Activated CD8-positive, alpha-beta T cell treated with anti-CD3 and anti-CD28 coated beads, Interleukin-2, amount 10 ng/mL, durations not matched to agents 7 days and 5 days (primary cell): ENCODE measurements around the gene DNLZ. TPM values are rescaled to one million over a fixed set of nuclear protein-coding genes. Genes with fewer than 3 reads are reported as not detected.

ENCODE experiments used
- ATAC-seq: fragments of 150-1000 bp; cut with Tn5 transposase; one replicate; pipeline ENCODE4 v1.10.0; 2021; ENCODE audit warnings: moderate library complexity
- CTCF ChIA-PET: fragments of 350-600 bp; sonication (Branson Sonifier 250); formaldehyde crosslinking; loops from one replicate; lab custom pipeline; 2021; ENCODE audit warnings: antibody characterized with exemption; lab: Charles Lee
- POLR2A ChIA-PET: fragments of 350-600 bp; sonication (Branson Sonifier 250); formaldehyde crosslinking; loops from one replicate; lab custom pipeline; 2021; ENCODE audit warnings: antibody characterized with exemption; lab: Charles Lee
- DNase-seq: peaks from one replicate; pipeline ENCODE4 v3.0.0-alpha.2; 2020
- H3K27ac Mint-ChIP-seq: one replicate; pipeline ENCODE4 v1.8.0; 2021; ENCODE audit warnings: mild to moderate bottlenecking, mixed read lengths
- H3K27me3 Mint-ChIP-seq: one replicate; pipeline ENCODE4 v1.8.0; 2021; ENCODE audit warnings: low read depth, mixed read lengths
- H3K36me3 Mint-ChIP-seq: one replicate; pipeline ENCODE4 v1.8.0; 2021; ENCODE audit warnings: low read depth, mixed read lengths
- H3K4me1 Mint-ChIP-seq: one replicate; pipeline ENCODE4 v1.8.0; 2021; ENCODE audit warnings: low read depth, mixed read lengths
- H3K4me3 Mint-ChIP-seq: one replicate; pipeline ENCODE4 v1.8.0; 2021; ENCODE audit warnings: mild to moderate bottlenecking, mixed read lengths
- H3K9me3 Mint-ChIP-seq: one replicate; pipeline ENCODE4 v1.8.0; 2022; ENCODE audit warnings: mixed read lengths; ENCODE audit not compliant: insufficient read depth
- total RNA-seq, 2 experiments: library from RNA; stranded (reverse); gene quantifications; one replicate each; pipeline ENCODE4 v1.2.3, GENCODE V29; 2021

The DNLZ gene
- total RNA-seq, 2 experiments from 2014 or later: 20.4 to 21.6 TPM

DNA sequence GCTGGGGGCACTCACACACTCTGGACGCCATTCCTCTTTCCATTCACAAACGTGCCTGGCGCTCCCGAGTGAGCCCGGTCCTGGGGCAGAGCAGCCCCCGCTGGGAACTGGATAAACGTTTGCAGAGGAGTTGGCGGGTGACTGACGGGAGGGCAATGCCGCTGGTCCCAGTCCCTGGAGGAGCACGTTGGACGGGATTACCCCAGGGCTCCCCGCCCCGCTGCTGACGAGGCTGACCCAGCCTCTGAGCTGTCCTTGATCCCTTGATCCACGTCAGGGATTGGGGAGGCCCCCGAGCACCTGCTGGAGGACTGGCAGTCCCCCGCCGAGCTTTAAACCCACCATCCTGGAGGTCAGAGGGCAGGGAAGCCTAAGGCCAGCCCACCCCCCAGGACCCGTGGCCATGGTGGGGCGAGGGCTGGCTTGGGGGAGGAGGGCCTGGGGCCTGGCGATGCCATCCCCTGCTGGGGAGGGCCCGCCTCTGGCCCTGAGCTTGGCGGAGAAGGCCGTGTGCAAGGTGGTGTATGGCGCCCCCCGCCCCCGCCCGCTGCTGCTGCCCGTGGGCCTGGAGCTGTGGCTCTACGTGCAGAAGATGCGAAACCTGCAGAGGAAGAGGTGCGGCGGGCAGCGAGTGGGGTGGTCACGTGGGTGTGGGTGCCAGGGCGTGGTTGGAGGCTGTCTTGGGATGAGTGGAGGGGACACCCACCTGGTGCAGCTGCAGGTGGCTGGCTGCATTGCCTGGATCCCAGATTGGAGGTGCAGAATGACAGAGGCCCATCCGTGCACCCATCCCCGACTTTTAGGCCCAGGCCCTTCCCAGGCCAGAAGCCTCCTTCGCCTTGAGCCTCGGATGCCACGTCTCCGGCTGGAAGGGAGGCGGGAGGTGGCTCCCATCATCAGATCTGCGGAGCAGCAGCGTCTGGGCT is 31.7 kb downstream of the DNLZ start:
- Mint-ChIP-seq H3K4me3 (no peak overlapping the region), H3K4me1 (no peaks in the 10 kb centered on the region), H3K9me3 (no peaks in the 10 kb centered on the region), H3K27ac (no peak overlapping the region), H3K36me3 (no peaks in the 10 kb centered on the region), H3K27me3 (peaks cover under 1% of the 10 kb centered on the region)
- ChIA-PET POLR2A (no interaction called here), CTCF (no interaction called here)
- no peak for DNase-seq
- no peak for ATAC-seq

DNA sequence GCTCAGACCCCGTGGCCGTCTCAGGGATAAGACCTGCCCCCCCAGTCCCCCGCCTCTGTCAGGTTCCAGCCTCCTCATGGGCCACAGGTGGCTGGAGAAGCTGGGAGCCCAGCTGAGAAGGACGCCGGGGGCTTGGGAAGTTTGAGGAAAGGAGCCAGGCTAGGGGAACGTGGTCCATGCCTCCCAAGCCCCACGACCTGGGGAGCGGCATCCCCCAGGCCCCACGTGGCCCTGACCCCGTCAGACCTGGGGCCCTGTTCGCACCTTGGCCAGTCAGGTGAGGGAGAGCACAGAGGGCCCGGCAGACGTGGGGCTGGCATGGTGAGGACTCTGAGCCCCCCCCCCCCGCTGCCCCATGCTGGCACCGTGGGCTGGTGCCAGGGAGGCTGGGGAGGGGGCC is 32.5 kb downstream of the DNLZ start:
- H3K27me3 Mint-ChIP-seq: peaks cover 2% of the 10 kb centered on the region
- no peak overlapping the region for H3K4me3 Mint-ChIP-seq
- no peaks in the 10 kb centered on the region for H3K9me3 Mint-ChIP-seq
- ChIA-PET POLR2A (no interaction called here), CTCF (no interaction called here)
- no peaks in the 10 kb centered on the region for H3K36me3 Mint-ChIP-seq
- no peaks in the 10 kb centered on the region for H3K4me1 Mint-ChIP-seq
- H3K27ac Mint-ChIP-seq: no peak overlapping the region
- DNase-seq (no peak), ATAC-seq (no peak)

DNA sequence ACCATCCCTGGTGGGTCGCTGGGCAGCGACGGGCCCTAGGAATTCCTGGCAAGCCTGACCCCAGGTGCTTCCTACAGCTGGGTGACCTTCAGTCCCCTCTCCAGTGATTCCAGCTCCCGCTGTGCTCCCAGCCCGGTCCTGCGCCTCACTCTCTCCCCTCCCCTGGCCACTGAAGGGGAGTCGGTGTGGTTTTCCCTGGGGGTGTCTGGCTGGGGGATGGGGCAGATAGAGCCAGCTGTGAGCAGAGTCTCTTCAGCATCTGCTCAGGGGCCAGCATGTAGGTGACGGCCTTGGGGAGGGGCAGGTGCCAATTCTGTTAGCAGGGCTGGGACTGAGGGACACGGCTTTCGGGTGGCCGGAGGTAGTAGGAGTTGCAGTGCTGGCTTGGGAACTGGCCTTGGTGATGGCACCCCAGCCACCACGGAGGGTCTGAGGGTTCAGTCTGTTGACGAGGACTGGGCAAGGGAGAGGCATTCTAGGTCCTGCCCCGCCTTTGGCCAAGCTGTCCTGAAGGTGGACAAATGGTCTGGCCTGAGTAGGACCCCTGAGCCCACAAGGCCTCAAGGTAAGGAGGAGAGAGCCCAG is 33.0 kb downstream of the DNLZ start:
- DNase-seq: no peak
- ATAC-seq: no peak
- H3K27me3 Mint-ChIP-seq: peaks cover 2% of the 10 kb centered on the region
- H3K9me3 Mint-ChIP-seq: no peaks in the 10 kb centered on the region
- H3K27ac Mint-ChIP-seq: no peak overlapping the region
- H3K4me1 Mint-ChIP-seq: no peaks in the 10 kb centered on the region
- ChIA-PET POLR2A (no interaction called here), CTCF (no interaction called here)
- H3K36me3 Mint-ChIP-seq: no peaks in the 10 kb centered on the region
- no peak overlapping the region for H3K4me3 Mint-ChIP-seq

DNA sequence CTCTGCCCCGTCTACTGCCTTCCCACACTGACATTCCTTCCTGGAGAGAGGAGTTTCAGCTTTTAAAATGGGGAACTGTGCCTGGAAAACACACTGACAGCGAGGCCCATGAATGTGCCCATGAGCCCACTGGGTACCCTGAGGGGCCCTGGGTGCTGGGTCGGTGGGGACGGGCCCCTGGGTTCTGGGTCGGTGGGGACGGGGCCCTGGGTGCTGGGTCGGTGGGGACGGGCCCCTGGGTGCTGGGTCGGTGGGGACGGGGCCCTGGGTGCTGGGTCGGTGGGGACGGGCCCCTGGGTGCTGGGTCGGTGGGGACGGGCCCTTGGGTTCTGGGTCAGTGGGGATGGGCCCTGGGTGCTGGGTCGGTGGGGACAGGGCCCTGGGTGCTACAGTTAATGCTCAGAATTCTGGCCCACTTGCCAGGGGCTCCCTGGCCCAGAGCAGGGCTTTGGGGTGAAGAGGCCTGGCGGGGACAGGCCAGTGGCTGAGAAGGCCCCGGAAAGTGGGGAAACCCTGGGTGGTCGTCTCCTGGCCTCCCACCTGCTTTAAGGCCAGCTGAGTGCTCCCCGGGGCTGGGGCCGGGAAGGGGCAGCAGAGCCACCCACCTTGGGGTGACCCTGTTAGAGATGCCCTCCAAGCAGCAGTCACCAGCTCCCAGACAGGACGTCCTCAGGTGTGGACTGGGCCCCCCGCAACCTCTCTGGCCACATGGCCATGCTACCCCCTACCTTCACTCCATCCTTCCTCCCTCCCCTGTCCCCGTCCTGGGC is 33.7 kb downstream of the DNLZ start:
- no peak overlapping the region for H3K4me3 Mint-ChIP-seq
- ATAC-seq (no peak), DNase-seq (no peak)
- no peaks in the 10 kb centered on the region for H3K4me1 Mint-ChIP-seq
- no peak overlapping the region for H3K27ac Mint-ChIP-seq
- ChIA-PET POLR2A (no interaction called here), CTCF (no interaction called here)
- H3K36me3 Mint-ChIP-seq: no peaks in the 10 kb centered on the region
- peaks cover 2% of the 10 kb centered on the region for H3K27me3 Mint-ChIP-seq
- no peaks in the 10 kb centered on the region for H3K9me3 Mint-ChIP-seq

DNA sequence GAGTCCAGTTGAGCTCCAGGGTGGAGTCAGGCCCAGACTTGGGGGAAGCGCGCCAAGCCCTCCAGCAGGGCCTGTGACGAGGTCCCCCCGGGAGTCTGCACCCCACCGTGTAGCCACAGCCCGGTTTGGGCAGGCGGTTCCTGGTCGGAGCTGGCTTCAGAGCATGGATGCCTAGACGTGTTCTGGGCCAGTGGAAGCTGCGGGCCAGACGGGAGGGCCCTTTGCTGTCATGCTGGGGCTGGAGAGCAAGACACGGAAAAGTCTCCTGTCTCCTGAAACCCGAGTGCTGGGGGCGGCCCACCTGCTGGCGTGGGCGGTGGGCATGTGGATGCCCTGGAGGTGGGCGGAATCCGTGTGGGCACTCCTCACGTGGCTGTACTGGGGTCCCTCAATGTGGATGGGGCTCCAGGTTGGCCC is 34.3 kb downstream of the DNLZ start:
- no peak for ATAC-seq
- no peak overlapping the region for H3K4me3 Mint-ChIP-seq
- no peaks in the 10 kb centered on the region for H3K36me3 Mint-ChIP-seq
- H3K4me1 Mint-ChIP-seq: no peaks in the 10 kb centered on the region
- no peak for DNase-seq
- H3K27ac Mint-ChIP-seq: no peak overlapping the region
- H3K9me3 Mint-ChIP-seq: no peaks in the 10 kb centered on the region
- POLR2A ChIA-PET: no interaction called here
- CTCF ChIA-PET: no interaction called here
- H3K27me3 Mint-ChIP-seq: peaks cover 2% of the 10 kb centered on the region

- no peak for DNase-seq
- no peak overlapping the region for H3K27ac Mint-ChIP-seq
- no peaks in the 10 kb centered on the region for H3K36me3 Mint-ChIP-seq
- no peaks in the 10 kb centered on the region for H3K4me1 Mint-ChIP-seq
- no peaks in the 10 kb centered on the region for H3K9me3 Mint-ChIP-seq
- peaks cover 2% of the 10 kb centered on the region for H3K27me3 Mint-ChIP-seq
- ATAC-seq: no peak
- ChIA-PET POLR2A (no interaction called here), CTCF (no interaction called here)
- H3K4me3 Mint-ChIP-seq: no peak overlapping the region
Observed at GRCh38 chr9:136328622-136329041, 34.9 kb downstream of the DNLZ start.

DNA sequence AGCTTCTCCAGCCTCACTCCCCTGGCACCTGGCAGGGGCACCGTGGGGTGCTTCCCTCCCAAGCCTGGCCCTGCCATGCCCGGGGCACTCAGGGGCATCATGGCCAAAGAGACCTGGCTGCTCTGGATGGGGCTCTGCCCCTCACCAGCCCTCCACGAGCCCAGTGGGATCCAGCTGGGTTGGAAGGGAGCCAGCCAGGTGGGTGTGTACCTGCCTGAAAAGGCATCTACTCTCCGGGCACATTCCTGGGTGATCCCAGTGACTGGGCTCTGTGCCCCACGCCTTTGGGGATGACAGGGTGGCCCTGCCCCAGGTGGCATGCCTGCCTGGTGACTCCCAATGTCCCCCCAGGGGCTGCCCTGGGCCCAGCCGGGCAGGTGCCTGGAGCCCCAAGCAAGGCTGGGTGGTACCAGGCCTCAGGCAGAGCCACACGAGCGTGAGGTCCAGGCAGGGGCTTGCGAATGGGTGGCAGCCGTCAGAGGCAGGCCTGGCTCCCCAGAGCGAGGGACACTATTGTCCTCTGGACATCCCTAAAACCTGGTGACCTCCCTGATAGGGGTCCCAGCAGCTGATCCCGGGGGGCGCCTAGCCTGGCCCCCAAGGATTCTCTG is 35.4 kb downstream of the DNLZ start:
- no peak for DNase-seq
- Mint-ChIP-seq H3K27ac (no peak overlapping the region), H3K4me1 (no peaks in the 10 kb centered on the region), H3K4me3 (no peak overlapping the region), H3K36me3 (no peaks in the 10 kb centered on the region), H3K27me3 (peaks cover 2% of the 10 kb centered on the region), H3K9me3 (no peaks in the 10 kb centered on the region)
- ChIA-PET POLR2A (interaction anchor here (0.6 to 0.9 kb wide), 2 partner anchors 9 to 35 kb away, joined by 3 read pairs; no protein-coding TSS in a partner anchor), CTCF (no interaction called here)
- no peak for ATAC-seq

- DNase-seq (peak; percentile 33), ATAC-seq (peak; percentile 65)
- Mint-ChIP-seq H3K27me3 (peaks cover 2% of the 10 kb centered on the region), H3K4me3 (peak within 1 kb of the TSS; percentile 49), H3K36me3 (no peaks in the 10 kb centered on the region), H3K4me1 (no peaks in the 10 kb centered on the region), H3K9me3 (no peaks in the 10 kb centered on the region), H3K27ac (no peak within 1 kb of the TSS)
- ChIA-PET CTCF (no interaction called here), POLR2A (interaction anchor here (0.6 to 0.9 kb wide), 2 partner anchors 10 to 36 kb away, joined by 3 read pairs; no protein-coding TSS in a partner anchor)
Observed at GRCh38 chr9:136327304-136327974, 36.1 kb downstream of the DNLZ start, which contains the start of gene GPSM1. Gene GPSM1 (plus strand): TSS chr9:136327539. CDS start chr9:136327696, 157 bp downstream.

DNA sequence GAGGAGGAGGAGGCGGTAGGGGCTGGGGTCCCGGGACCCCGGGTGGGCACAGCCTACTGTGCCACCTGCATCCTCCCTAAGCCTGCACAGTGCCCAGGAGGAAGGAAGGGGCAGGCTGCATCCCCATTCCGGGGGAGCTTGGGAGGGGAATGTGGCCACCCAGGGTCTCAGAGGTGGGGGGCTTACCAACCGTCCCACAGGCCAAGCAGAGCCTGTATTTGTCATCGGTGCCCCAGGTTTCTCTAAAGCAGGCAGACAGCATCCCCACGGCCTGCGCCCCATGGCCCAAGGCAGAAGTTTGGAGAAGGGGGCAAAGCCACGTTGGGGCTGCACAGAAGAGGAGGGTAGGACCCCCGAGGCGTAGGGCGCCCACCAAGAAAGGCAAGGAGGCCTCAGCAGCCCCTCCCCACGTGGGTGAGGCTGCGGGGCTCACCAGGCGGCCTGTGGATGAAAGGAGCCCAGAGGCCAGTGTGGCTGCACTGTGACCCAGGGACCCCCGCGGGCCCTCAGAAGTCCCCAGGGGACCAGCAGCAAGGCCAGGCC is 36.7 kb downstream of the DNLZ start:
- ChIA-PET POLR2A (no interaction called here), CTCF (no interaction called here)
- H3K27ac Mint-ChIP-seq: no peak overlapping the region
- H3K4me1 Mint-ChIP-seq: no peaks in the 10 kb centered on the region
- H3K9me3 Mint-ChIP-seq: no peaks in the 10 kb centered on the region
- no peak for DNase-seq
- H3K27me3 Mint-ChIP-seq: peaks cover 5% of the 10 kb centered on the region
- H3K4me3 Mint-ChIP-seq: peak overlapping the region; percentile 49
- H3K36me3 Mint-ChIP-seq: no peaks in the 10 kb centered on the region
- no peak for ATAC-seq

GRCh38 chr9:136326061-136326760 is 37.3 kb downstream of the DNLZ start:
- Mint-ChIP-seq H3K27ac (no peak overlapping the region), H3K9me3 (no peaks in the 10 kb centered on the region), H3K36me3 (no peaks in the 10 kb centered on the region), H3K4me1 (no peaks in the 10 kb centered on the region), H3K27me3 (peaks cover 5% of the 10 kb centered on the region), H3K4me3 (no peak overlapping the region)
- ChIA-PET CTCF (interaction anchor here (0.9 kb wide), 1 partner anchor 13 kb away, joined by 3 read pairs; no protein-coding TSS in a partner anchor), POLR2A (no interaction called here)
- ATAC-seq (no peak), DNase-seq (no peak)
